NCI-H2227 treated with DMSO at 0.1 percent for 48 hours (cell line): ENCODE data around the gene TNNC2.
"Not testable (repeated sequence)": the region's sequence is repeated elsewhere in the genome, so short reads cannot be mapped to it uniquely, and the experiment has no call there.

Experiments used
- DNase-seq: peaks from one replicate; lab custom pipeline; 2025; lab: John Stamatoyannopoulos, UW

The TNNC2 gene

GRCh38 chr20:45848969-45849582 lies 22.0 kb upstream of the TNNC2 start:
- no peak for DNase-seq

- no peak for DNase-seq
Observed at GRCh38 chr20:45848421-45848820, 21.3 kb upstream of the TNNC2 start.

- DNase-seq: no peak
Observed at GRCh38 chr20:45845452-45845851, 18.3 kb upstream of the TNNC2 start.

- no peak for DNase-seq
Observed at GRCh38 chr20:45843506-45843905, 16.4 kb upstream of the TNNC2 start.

GRCh38 chr20:45842169-45842812 lies 15.2 kb upstream of the TNNC2 start:
- DNase-seq: no peak

GRCh38 chr20:45841407-45842129 lies 14.5 kb upstream of the TNNC2 start:
- DNase-seq: no peak

GRCh38 chr20:45840700-45841198 lies 13.6 kb upstream of the TNNC2 start:
- no peak for DNase-seq

DNA sequence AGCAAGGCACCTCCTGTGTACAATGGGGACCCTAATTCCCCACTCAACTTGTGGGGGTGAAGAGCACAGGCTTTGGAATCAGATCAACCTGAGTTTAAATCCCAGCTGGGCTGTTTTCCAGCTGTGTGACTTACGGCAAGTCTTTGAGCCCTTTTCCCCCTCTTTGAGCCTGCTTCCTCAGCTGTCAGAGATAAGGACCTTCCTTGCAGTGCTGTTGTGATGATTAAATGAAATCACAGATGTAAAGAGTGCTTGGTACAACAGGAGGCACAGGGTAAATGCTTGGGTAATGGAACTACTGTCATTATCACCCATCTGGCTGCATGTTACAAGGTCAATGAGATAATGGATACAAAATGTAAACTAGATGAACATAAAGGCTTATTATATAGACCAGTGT lies 9.7 kb upstream of the TNNC2 start:
- peak; percentile 39 for DNase-seq

DNA sequence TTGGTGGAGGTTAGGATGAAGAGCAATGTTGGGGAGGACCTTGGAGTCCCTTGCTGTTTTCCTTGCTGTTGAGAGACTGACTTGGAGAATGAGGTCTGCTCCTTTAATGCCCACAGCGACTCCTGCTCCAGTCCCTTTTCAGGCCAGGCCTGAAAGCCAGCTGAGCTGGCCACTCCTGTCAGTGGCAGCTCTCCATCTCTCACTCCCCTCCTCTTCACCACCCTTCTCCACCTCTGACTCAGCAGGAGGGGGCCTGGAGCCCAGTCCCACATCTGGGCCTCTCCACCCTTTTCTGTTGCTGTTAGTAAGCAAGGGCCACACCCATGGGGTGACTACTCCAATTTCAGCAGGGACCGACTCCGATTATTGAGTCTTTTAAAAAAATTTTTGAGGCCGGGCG lies 8.7 kb upstream of the TNNC2 start:
- no peak for DNase-seq

GRCh38 chr20:45835329-45835765 lies 8.2 kb upstream of the TNNC2 start:
- DNase-seq: no peak

GRCh38 chr20:45834797-45835161 lies 7.7 kb upstream of the TNNC2 start:
- DNase-seq: no peak

DNA sequence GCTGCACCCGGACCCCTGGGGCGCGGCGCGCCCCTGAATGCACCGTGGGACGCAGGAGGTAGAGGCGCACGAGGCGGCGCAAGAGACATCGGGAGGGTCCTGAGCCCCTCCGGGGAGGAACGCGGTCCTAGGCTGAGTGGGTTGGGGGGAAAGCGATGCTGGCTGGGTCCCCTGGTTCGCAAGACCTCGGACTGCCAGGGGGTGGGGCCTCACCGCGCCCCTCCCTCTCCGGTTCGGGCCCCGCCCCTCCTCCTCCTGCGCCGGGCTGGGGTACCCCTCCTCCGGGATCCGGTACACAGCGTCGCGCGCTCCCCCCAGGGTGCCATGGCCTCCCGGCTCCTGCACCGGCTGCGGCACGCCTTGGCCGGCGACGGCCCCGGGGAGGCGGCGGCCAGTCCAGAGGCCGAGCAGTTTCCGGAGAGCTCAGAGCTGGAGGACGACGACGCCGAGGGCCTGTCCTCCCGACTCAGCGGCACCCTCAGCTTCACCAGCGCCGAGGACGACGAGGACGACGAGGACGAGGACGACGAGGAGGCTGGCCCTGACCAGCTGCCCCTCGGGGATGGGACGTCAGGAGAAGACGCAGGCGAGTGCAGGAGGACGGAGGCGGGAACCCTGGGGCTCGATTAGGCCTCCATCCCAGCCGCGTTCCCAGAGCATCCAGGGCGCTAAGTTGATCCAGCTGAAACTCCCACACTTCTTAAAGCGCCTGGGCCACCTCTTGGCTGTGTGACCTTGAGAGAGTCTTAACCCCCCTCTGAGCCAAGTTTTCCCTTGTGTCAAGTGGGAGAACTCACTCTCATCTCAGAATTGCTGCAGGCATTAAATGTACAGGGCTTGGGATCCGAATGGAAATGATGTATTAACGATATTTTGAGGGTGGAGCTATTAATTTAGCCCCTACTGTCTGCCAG lies 7.0 kb upstream of the TNNC2 start:
- DNase-seq: peak; percentile 57

GRCh38 chr20:45833030-45833882 lies 6.1 kb upstream of the TNNC2 start, which contains the start of gene SNX21:
Gene SNX21 (plus strand): TSS chr20:45833799. CDS start chr20:45833920, 121 bp downstream.
- peak; percentile 56 for DNase-seq

DNA sequence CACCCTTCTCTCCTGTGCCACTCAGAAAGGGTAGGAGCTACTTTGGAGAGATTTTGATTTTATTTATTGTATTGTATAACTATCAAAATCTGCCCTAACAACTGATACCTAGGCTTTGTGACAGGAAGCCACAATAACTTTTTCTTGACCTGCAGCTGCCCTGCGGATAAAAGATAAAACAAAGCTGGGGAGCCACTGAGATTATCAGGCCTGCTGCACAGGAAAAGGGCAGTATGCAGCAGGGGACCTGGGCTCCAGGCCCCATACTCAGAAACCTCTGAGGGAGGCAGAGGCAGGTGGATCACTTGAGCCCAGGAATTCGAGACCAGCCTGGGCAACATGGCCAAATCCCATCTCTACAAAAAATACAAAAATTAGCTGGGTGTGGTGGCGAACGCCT lies 5.5 kb upstream of the TNNC2 start:
- no peak for DNase-seq

- DNase-seq: not testable (repeated sequence)
Observed at GRCh38 chr20:45829673-45830106, 2.6 kb upstream of the TNNC2 start.

DNA sequence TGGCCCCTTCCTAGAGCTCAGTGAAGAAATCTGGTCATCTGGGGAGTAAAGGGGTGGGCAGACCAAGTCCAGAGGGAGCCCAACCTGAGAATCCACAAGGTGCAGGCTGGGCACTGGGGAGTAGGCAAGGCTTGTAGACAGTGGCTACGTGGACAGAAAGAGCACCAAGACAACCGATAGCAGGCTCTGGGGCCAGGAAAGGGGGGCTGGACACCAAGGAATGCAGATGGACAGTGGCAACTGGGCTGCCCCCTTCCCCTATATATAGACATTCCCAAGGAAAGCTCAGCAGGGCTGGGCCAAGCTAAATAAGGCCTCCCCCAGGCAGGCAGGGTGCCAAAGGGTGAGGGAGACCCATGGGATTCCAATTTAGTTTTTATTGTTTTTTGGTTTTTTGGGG lies 1.5 kb upstream of the TNNC2 start:
- no peak for DNase-seq

GRCh38 chr20:45827712-45828111 lies 600 bp upstream of the TNNC2 start:
- no peak for DNase-seq

GRCh38 chr20:45826381-45827019 lies 612 bp downstream of the TNNC2 start:
- no peak for DNase-seq

- no peak for DNase-seq
Observed at GRCh38 chr20:45823949-45824835, 2.9 kb downstream of the TNNC2 start.
